SK-N-DZ (cell line): ENCODE data around the gene RPS27L.
"Not testable (repeated sequence)": the region's sequence is repeated elsewhere in the genome, so short reads cannot be mapped to it uniquely, and the experiment has no call there.

Source experiments
- DNase-seq: peaks from one replicate; pipeline ENCODE4 v3.0.0-alpha.2; 2015; ENCODE audit warnings: low spot score

The RPS27L gene

GRCh38 chr15:63099581-63099980 is 57.7 kb downstream of the RPS27L start:
- not testable (repeated sequence) for DNase-seq

DNA sequence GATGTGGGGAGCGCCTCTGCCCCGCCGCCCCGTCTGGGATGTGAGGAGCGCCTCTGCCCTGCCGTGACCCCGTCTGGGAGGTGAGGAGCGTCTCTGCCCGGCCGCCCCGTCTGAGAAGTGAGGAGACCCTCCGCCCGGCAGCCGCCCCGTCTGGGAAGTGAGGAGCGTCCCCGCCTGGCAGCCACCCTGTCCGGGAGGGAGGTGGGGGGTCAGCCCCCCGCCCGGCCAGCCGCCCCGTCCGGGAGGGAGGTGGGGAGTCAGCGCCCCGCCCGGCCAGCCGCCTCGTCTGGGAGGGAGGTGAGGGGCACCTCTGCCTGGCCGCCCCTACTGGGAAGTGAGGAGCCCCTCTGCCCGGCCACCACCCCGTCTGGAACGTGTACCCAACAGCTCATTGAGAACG is 58.4 kb downstream of the RPS27L start:
- not testable (repeated sequence) for DNase-seq
